ENCODE measurements around the gene ZSCAN10. TPM values are rescaled to one million over a fixed set of nuclear protein-coding genes. Genes with fewer than 3 reads are reported as not detected.
"Not testable (repeated sequence)": the region's sequence is repeated elsewhere in the genome, so short reads cannot be mapped to it uniquely, and the experiment has no call there.

Gene ZSCAN10
- total and polyA plus RNA-seq, 7 donors = 0.07 to 0.16 TPM; not detected in 5

DNA sequence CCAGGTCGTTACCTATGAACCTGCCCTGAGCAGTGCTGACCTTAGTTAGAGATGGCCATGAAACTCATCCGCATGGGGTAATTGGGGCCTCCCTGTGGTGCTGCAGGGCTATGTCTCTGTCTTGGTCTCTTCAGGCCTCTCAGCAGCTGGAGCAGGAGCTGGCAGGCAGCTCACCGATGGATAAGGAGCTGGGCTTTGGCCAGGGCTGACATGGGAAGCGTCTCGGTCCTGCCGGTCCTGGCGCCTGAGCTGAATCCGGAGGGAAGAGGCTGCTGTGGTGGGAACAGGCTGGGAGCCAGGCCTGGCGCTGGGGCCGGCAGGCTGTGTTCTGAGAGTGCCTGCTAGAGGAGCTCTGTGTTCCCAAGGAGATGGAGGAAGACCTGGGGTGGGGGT lies 23.6 kb downstream of the ZSCAN10 start:
- intact Hi-C loops (cut with DNase I) = no loop called here
- no peaks in the 10 kb centered on the region for H3K4me1 ChIP-seq
- ATAC-seq = no peak

DNA sequence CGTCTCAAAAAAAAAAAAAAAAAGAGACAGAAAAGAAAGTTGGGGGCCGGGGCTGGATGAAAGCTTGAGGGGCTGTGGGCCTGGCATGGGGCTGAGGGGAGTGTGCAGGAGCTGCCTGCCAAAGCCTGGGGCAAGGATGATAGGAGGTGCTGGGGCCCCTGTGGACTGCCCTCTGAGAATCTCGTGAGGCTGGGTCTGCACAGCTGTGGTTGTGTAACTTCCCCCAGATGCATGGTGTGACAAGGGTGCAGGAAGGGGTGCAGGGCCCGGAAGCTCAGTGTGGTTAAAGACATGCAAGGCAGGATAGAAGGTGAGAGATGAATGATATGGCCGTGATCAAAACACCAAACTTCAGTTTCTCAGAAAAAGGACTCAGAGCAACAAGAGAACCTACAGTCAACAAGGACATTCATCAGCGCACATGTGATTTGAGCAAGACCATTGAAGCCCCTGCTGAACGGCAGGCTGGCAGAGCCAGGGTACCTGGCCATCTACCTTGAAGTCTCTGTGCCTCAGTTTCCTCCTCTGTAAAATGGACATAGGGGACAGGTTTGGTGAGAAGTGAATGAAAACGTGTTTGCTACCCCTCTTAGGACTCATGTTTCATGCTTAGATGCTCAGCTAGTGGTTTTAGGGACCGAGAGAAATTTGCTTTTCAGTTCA lies 24.1 kb downstream of the ZSCAN10 start:
- H3K4me3 ChIP-seq = no peak overlapping the region
- H3K9me3 ChIP-seq = no peaks in the 10 kb centered on the region
- TF ChIP-seq, protein P1, sequence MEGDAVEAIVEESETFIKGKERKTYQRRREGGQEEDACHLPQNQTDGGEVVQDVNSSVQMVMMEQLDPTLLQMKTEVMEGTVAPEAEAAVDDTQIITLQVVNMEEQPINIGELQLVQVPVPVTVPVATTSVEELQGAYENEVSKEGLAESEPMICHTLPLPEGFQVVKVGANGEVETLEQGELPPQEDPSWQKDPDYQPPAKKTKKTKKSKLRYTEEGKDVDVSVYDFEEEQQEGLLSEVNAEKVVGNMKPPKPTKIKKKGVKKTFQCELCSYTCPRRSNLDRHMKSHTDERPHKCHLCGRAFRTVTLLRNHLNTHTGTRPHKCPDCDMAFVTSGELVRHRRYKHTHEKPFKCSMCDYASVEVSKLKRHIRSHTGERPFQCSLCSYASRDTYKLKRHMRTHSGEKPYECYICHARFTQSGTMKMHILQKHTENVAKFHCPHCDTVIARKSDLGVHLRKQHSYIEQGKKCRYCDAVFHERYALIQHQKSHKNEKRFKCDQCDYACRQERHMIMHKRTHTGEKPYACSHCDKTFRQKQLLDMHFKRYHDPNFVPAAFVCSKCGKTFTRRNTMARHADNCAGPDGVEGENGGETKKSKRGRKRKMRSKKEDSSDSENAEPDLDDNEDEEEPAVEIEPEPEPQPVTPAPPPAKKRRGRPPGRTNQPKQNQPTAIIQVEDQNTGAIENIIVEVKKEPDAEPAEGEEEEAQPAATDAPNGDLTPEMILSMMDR (IDR thresholded peaks at IDR 0.05) = no peak
- ATAC-seq (peak in 2 of 4 donors; percentile 32 to 48), DNase-seq (peak in 1 of 2 donors; percentile 55)
- no peaks in the 10 kb centered on the region for H3K36me3 ChIP-seq (ENCODE audit: insufficient read depth in 1 of 2, low read depth in 1 of 2)
- WGBS, 3 donors = 62 to 71% (median 71%) methylated on average over 8 to 9 of the region's 9 CpGs
- intact Hi-C loops (cut with DNase I) = no loop called here
- no peaks in the 10 kb centered on the region for H3K4me1 ChIP-seq
- no peaks in the 10 kb centered on the region for H3K27me3 ChIP-seq (ENCODE audit: insufficient read depth in 3 of 3, low read length in 2 of 3)
- H3K27ac ChIP-seq = no peak overlapping the region

More for the DNA sequence above, 23.6 kb downstream of the ZSCAN10 start:
- Histone ChIP-seq H3K4me3 (no peak overlapping the region), H3K36me3 (ENCODE audit: insufficient read depth in 1 of 2, low read depth in 1 of 2) (no peaks in the 10 kb centered on the region), H3K27me3 (ENCODE audit: insufficient read depth in 3 of 3, low read length in 2 of 3) (no peaks in the 10 kb centered on the region), H3K27ac (no peak overlapping the region), H3K9me3 (no peaks in the 10 kb centered on the region)
- no peak for DNase-seq
- 36 to 42% (median 40%) methylated on average over 10 of the region's 10 CpGs for WGBS, 3 donors
- TF ChIP-seq, protein P1 (IDR thresholded peaks at IDR 0.05) = no peak

DNA sequence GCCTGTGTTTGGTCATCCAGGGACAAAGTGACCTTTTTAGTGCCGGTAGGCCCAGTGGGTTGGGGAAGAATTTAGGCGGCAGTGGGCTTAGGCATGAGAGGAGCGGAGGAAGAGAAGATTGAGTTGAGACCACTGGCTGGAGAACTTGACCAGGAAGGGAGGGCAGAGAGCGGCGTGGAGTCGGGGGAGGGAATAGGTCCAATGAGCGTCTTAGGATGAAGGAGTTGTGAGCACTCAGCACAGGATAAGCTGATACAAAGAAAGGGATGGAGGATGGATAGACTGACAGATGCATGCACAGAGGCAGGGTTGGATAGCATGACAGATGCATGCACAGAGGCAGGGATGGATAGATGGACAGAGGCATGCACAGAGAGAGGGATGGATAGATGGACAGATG lies 25.6 kb downstream of the ZSCAN10 start:
- Histone ChIP-seq H3K27me3 (ENCODE audit: insufficient read depth in 3 of 3, low read length in 2 of 3) (no peaks in the 10 kb centered on the region), H3K9me3 (no peaks in the 10 kb centered on the region), H3K4me1 (no peaks in the 10 kb centered on the region), H3K4me3 (no peak overlapping the region), H3K36me3 (ENCODE audit: insufficient read depth in 1 of 2, low read depth in 1 of 2) (peaks cover 0 to 3% of the 10 kb centered on the region in 2 donors), H3K27ac (no peak overlapping the region)
- TF ChIP-seq, protein P1 (IDR thresholded peaks at IDR 0.05) = no peak
- DNase-seq (no peak), ATAC-seq (no peak)
- 79 to 88% (median 82%) methylated on average over 7 of the region's 7 CpGs for WGBS, 3 donors
- intact Hi-C loops (cut with DNase I) = no loop called here

DNA sequence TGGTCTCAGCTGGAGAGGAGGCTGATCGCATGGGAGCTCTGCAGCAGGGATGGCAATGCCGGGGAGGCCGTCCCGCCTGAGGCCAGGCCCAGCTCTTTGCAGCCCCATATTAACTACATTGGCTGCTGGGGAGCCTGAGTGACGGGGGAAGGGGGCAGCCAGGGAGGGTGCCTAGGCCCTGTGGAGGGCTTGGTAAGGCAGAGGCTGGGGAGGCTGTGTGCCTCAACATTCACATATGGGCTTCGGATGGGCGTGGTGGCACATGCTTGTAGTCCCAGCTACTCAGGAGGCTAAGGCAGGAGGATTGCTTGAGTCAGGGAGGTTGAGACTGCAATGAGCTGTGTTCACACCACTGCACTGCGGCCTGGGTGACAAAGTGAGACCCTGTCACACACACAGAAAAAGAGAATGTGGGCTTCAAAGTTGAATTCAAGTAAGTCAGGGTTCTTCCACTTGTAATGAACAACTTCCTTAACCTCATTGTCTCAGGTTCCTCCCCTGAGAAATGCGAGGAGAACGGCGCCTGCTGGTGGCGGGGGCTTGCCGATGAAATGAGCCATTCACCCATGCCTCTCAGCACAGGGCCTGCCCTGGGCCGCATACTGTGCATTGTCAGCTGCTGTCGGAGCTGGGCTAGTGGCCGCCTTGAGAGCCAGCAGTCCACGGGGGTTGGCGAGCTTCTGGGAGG lies 26.4 kb downstream of the ZSCAN10 start:
- H3K36me3 ChIP-seq (ENCODE audit: insufficient read depth in 1 of 2, low read depth in 1 of 2) = peaks cover 0 to 10% of the 10 kb centered on the region in 2 donors
- ATAC-seq; intact Hi-C loops (cut with DNase I); H3K4me3 ChIP-seq; H3K27me3 ChIP-seq (ENCODE audit: insufficient read depth in 3 of 3, low read length in 2 of 3); H3K9me3 ChIP-seq; H3K27ac ChIP-seq; H3K4me1 ChIP-seq; DNase-seq: not testable (repeated sequence)
- 20 to 68% (median 54%) methylated on average over 4 to 15 of the region's 18 CpGs for WGBS, 3 donors

DNA sequence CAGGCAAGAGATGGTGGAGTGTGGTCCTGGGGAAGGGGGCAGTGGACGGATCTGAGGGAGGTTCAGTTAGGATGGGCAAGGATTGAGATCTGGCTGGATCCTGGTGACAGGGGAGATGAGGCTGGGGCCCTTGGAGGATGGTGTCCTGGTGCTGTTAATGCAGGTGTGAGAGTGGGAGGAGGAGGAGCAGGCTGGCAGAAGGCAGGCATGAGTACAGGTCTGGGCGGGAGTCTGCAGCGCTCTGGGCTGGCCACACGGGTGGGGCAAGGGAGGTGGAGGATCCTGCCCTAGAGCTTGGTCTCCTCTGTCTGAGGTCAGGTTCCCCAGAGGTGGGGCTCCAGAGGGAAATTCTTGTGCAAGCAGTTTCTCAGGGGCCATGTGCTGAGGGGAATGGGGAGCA lies 26.9 kb downstream of the ZSCAN10 start:
- H3K4me1 ChIP-seq; H3K27me3 ChIP-seq (ENCODE audit: insufficient read depth in 3 of 3, low read length in 2 of 3); H3K4me3 ChIP-seq; intact Hi-C loops (cut with DNase I); DNase-seq; H3K27ac ChIP-seq; H3K9me3 ChIP-seq: not testable (repeated sequence)
- peaks cover 0 to 13% of the 10 kb centered on the region in 2 donors for H3K36me3 ChIP-seq (ENCODE audit: insufficient read depth in 1 of 2, low read depth in 1 of 2)
- 57 to 76% (median 69%) methylated on average over 3 of the region's 4 CpGs for WGBS, 3 donors
- ATAC-seq = peak in 1 of 4 donors; percentile 18

Data from psoas muscle (tissue), 8 donors.